Neutrophil (primary cell): Measurements from ENCODE around the gene PPP1R1C.

Source experiments
- H3K27ac ChIP-seq: fragments of 200-600 bp; sonication (generic); 2 replicates; pipeline ENCODE4 v1.5.1; 2016; ENCODE audit warnings: mild to moderate bottlenecking, moderate library complexity
- H3K27me3 ChIP-seq: fragments of 200-600 bp; sonication (generic); 2 replicates; pipeline ENCODE4 v1.6.0; 2016; ENCODE audit warnings: mild to moderate bottlenecking
- H3K36me3 ChIP-seq: fragments of 200-600 bp; sonication (generic); 2 replicates; pipeline ENCODE4 v1.5.1; 2017
- H3K4me1 ChIP-seq, 2 experiments: fragments of 200-600 bp in 1 of 2; sonication (generic) in 1 of 2; 1 replicate in 1 of 2; 2 replicates in 1 of 2; pipeline versions ENCODE4 v1.5.1 to v1.6.1; 2013 to 2016; ENCODE audit warnings: low read depth in 1 of 2, low read length in 1 of 2, mild to moderate bottlenecking in 1 of 2, moderate library complexity in 1 of 2; ENCODE audit not compliant: control insufficient read depth in 1 of 2, insufficient read depth in 1 of 2
- H3K4me3 ChIP-seq, 2 experiments: fragments of 200-600 bp in 1 of 2; sonication (generic) in 1 of 2; 1 replicate in 1 of 2; 2 replicates in 1 of 2; pipeline ENCODE4 v1.5.1; 2013 to 2016; ENCODE audit warnings: low read depth in 1 of 2, low read length in 1 of 2, mild to moderate bottlenecking in 1 of 2, moderate library complexity in 1 of 2
- H3K9me3 ChIP-seq: fragments of 200-600 bp; sonication (generic); 2 replicates; pipeline ENCODE4 v1.5.1; 2016
- TF ChIP-seq, protein P1 (sequence below): fragments of 200-600 bp; sonication (generic); IDR thresholded peaks from 2 replicates; pipeline ENCODE4 v1.5.1; 2016; ENCODE audit warnings: antibody characterized with exemption

The PPP1R1C gene

GRCh38 chr2:182103526-182103925, 117.9 kb downstream of the PPP1R1C start:
- no peaks in the 10 kb centered on the region for H3K36me3 ChIP-seq
- TF ChIP-seq, protein P1, sequence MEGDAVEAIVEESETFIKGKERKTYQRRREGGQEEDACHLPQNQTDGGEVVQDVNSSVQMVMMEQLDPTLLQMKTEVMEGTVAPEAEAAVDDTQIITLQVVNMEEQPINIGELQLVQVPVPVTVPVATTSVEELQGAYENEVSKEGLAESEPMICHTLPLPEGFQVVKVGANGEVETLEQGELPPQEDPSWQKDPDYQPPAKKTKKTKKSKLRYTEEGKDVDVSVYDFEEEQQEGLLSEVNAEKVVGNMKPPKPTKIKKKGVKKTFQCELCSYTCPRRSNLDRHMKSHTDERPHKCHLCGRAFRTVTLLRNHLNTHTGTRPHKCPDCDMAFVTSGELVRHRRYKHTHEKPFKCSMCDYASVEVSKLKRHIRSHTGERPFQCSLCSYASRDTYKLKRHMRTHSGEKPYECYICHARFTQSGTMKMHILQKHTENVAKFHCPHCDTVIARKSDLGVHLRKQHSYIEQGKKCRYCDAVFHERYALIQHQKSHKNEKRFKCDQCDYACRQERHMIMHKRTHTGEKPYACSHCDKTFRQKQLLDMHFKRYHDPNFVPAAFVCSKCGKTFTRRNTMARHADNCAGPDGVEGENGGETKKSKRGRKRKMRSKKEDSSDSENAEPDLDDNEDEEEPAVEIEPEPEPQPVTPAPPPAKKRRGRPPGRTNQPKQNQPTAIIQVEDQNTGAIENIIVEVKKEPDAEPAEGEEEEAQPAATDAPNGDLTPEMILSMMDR: no peak
- no peak overlapping the region for H3K27ac ChIP-seq
- H3K4me1 ChIP-seq: no peaks in the 10 kb centered on the region
- H3K4me3 ChIP-seq: no peak overlapping the region
- H3K27me3 ChIP-seq: no peaks in the 10 kb centered on the region
- H3K9me3 ChIP-seq: no peaks in the 10 kb centered on the region

DNA sequence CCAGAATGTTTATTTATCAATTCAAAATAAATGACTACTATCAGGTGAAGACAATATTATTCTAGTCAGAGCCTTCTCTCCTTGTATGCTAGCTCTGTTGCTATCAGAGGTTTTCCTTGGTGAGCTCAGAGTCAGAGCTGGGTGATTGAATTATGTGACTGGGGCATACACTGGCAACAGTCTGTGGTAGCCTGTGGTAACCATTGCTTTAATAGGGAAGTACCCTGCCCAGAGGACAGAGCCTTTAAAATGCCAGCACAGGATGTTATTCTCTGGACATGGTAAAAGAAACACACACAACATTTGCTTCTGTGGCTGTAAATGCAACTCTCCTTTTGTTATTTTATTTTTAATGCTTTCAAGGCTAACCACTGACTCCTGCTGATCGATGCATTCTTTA, 124.7 kb downstream of the PPP1R1C start:
- Histone ChIP-seq H3K36me3 (no peaks in the 10 kb centered on the region), H3K27me3 (no peaks in the 10 kb centered on the region), H3K4me3 (no peak overlapping the region), H3K27ac (no peak overlapping the region), H3K4me1 (no peaks in the 10 kb centered on the region), H3K9me3 (no peaks in the 10 kb centered on the region)
- TF ChIP-seq, protein P1: no peak

DNA sequence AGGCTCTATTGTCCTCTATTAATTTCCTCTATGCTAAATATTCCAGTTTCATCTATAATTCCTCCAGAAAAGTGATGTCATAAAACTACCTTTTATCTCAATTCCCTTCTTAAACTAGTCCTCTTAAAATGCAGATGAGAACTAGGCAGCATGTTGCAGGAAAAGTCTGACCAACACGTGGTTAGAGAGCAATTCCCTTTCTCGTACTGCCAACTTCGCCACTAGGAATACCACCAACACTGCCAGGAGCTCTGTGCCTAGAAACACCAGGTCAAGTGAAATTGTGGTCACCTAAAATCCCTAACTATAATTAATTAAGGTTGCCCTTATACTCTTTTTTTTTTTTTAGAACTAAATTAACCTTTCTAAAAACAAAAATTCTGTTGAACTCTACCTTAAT, 127.7 kb downstream of the PPP1R1C start:
- TF ChIP-seq, protein P1: no peak
- H3K4me3 ChIP-seq: no peak overlapping the region
- no peaks in the 10 kb centered on the region for H3K9me3 ChIP-seq
- no peaks in the 10 kb centered on the region for H3K4me1 ChIP-seq
- H3K27ac ChIP-seq: no peak overlapping the region
- no peaks in the 10 kb centered on the region for H3K36me3 ChIP-seq
- no peaks in the 10 kb centered on the region for H3K27me3 ChIP-seq

- Histone ChIP-seq H3K4me3 (no peak overlapping the region), H3K36me3 (no peaks in the 10 kb centered on the region), H3K9me3 (no peaks in the 10 kb centered on the region), H3K4me1 (no peaks in the 10 kb centered on the region), H3K27ac (no peak overlapping the region), H3K27me3 (no peaks in the 10 kb centered on the region)
- TF ChIP-seq, protein P1: no peak
Measured at GRCh38 chr2:182115258-182115657, 129.6 kb downstream of the PPP1R1C start.

GRCh38 chr2:182116774-182117173, 131.1 kb downstream of the PPP1R1C start:
- Histone ChIP-seq H3K4me3 (no peak overlapping the region), H3K4me1 (no peaks in the 10 kb centered on the region), H3K27me3 (no peaks in the 10 kb centered on the region), H3K27ac (no peak overlapping the region), H3K9me3 (no peaks in the 10 kb centered on the region), H3K36me3 (no peaks in the 10 kb centered on the region)
- TF ChIP-seq, protein P1: no peak

- no peaks in the 10 kb centered on the region for H3K9me3 ChIP-seq
- H3K36me3 ChIP-seq: no peaks in the 10 kb centered on the region
- H3K27ac ChIP-seq: no peak overlapping the region
- TF ChIP-seq, protein P1: no peak
- H3K27me3 ChIP-seq: no peaks in the 10 kb centered on the region
- H3K4me3 ChIP-seq: no peak overlapping the region
- H3K4me1 ChIP-seq: no peaks in the 10 kb centered on the region
Measured at GRCh38 chr2:182117196-182117595, 131.5 kb downstream of the PPP1R1C start.
